HG03095 (cell line): ENCODE measurements around the gene ESR2.
"Not testable (repeated sequence)": the region's sequence is repeated elsewhere in the genome, so short reads cannot be mapped to it uniquely, and the experiment has no call there.

Experiments used
- ATAC-seq: cut with Tn5 transposase; IDR thresholded peaks from one replicate; pipeline ENCODE4 v1.9.1; 2021; ENCODE audit warnings: moderate library complexity; ENCODE audit not compliant: unreplicated experiment

ESR2 gene

DNA sequence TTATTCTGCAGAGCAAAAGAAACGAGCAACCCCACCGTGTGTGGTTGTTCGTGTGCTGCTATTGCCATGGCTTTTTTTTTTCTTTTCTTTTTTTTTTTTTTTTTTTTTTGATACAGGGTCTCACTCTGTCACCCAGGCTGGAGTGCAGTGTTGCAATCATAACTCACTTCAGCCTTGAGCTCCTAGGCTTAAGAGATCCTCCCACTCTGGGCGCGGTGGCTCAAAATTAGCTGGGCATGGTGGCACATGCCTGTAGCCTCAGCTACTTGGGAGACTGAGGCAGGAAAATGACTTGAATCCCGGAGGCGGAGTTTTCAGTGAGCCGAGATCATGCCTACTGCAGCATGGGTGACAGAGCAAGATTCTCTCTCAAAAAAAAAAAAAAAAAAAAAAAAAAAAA lies 144.2 kb downstream of the ESR2 start:
- ATAC-seq: no peak

DNA sequence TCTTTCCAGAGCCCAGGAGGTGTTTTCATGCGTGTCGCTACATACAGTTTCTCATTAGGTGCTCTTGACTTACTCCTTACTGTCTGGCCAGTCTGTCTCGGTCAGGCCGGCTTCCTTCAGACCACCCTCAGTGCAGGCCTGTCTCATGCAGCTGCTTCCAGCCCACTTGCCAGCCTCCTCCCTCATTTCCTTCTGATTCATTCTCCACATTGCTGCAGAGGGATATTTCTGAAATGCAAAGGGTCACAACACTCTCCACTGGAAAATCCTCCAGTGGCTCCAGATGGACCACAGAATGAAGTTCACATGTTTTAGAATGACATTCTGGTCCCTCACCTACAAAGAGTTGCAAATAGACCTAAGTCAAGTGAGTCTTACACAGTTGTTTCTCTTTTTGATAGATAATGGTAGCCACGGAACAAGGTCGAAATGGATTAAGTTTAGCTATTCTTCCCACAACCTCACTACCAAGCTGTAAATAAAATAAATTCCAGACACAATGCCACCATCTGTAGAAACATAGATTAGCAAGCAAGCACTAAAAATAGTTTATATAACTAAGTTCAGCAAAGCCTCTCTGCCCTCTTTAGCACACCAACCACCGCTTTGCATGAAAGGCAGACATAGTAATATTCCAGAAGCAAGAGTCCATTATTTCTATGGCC lies 146.9 kb downstream of the ESR2 start:
- no peak for ATAC-seq

DNA sequence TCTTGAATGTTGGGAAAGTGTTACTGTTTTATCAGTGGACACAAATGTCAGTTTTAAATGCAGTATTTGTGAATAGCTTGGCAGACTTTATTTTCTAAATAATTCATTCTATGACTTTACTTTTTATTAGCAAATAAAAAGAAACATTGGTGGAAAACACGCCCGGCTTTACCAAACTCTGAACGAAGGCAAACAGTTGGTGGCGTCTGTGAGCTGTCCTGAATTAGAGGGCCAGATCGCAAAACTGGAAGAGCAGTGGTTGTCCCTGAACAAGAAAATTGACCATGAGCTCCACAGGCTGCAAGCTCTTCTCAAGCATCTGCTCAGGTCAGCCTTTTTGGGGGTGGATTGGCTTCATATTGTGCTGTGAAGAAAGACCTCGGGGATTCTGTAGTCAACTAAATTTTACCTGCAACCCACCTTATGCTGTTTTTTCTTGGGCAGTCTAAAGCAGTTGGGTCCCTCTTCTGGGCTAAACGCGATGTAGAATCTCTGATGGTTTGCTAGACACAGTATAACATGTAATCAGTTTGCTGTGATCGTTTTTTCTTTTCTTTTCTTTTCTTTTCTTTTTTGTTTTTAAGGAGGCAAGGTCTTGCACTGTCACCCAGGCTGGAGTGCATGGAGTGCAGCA lies 156.4 kb downstream of the ESR2 start:
- ATAC-seq: no peak

DNA sequence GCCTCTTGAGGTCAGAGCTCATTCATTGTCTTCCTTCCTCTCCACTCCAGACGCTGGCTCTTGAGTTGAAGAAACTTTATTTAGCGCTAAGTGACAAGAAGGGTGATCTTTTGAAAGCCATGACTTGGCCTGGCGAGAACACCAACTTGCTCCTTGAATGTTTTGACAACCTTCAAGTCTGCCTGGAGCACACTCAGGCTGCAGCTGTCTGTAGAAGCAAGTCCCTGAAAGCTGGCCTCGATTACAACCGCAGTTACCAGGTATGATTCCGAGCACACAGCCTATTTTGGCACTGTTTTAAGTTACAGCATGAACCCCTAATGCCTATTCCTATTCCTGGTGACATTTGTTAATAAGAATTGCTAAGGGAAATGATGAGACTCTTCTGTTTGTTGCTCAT lies 167.6 kb downstream of the ESR2 start:
- no peak for ATAC-seq

DNA sequence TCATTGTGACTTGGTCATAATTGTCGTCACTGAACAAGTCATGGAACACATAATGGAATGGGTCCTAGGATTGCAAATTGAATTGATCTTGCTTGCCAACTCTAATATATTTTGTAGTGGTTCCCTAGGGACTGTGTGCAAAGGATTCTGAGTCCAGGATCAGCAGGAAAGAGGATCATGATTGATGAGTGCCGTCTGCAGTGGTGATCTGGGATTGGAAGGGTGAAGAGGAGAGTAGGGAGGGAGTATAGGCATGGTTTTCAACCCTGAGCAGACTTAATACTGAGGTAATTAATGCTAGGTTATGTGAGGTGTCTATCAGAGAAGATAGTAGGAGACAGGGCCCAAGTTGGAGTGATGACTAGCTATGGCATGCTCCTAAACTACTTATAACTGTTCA lies 168.9 kb downstream of the ESR2 start:
- no peak for ATAC-seq

DNA sequence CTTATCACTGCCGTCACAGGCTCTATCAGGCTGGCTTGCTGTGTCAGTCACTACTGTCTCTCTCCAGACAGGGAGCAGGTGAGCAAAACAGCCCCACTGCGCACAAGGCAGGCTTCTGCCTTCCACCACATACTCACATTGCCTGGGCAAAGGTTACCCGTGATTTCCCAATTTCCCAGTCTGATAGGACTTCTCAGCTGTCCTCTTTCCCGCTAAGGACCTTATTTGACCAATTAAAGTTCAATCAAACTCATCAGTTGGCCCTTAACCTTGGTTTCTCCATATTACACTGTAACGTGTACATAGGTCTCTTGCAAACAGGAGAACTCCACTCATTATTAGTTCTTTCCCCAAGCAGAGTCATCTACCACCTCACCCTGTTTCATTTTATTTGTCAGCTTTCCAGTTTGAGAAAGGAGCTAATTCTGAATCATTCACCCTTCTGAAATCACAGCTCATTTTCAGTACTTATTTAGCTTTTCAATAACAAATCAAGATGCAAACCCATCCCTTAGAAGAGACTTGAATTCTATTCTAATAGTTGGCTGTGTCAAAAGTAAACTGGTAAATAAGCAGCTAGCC lies 170.8 kb downstream of the ESR2 start:
- ATAC-seq: no peak

DNA sequence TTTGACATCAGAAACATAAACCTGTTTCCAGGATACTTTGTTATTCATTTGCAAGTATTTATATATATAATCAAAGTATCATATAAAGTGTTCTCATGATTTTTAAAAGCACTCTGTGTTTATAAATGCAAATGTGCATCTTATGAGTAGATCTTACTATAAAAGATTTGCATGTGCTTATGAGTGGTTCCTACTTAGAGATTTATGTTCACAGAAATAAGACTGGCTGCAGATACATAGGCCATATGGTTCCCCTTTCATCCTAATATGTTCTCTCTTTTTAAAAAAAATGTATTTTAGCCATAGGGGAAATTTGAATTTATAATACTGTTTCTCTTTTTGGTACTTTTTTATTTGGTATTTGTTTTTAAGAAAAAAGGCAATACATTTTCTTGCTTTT lies 174.2 kb downstream of the ESR2 start:
- no peak for ATAC-seq

DNA sequence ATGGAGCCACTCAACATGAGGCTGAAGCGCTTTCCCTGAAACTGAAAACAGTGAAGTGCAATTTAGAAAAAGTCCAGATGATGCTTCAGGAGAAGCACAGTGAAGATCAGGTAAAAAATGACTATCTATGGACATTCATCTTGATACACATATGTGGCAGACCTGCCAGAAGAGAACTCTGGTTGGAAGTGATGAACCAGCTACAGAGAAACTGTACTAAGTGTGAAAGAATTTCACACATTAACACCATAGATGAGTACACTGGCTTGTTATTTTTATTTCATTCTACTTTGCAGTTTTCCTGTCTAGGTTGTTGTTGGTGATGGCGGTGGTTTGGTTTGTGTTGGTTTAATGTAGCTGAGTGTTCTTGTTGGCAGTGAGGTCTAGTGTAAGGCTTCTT lies 174.7 kb downstream of the ESR2 start:
- ATAC-seq: no peak

DNA sequence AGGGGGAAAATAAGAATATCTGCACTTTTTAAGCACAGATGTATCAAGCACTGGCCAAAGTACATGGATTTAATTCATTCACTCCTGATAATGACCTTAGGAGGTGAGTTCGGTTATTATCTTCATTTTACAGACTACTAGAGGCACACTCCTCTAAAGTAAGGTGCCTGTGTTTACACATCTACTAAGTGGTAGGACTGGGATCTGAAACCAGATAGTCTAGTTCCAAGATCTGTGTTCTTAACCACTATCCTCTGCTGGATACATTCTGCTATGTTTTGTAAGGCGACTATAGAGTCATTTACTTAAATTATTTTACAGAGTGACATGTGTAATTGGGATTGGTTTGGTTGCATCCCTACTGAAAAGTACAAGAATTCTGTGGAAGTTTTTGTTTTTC lies 175.3 kb downstream of the ESR2 start:
- ATAC-seq: no peak

DNA sequence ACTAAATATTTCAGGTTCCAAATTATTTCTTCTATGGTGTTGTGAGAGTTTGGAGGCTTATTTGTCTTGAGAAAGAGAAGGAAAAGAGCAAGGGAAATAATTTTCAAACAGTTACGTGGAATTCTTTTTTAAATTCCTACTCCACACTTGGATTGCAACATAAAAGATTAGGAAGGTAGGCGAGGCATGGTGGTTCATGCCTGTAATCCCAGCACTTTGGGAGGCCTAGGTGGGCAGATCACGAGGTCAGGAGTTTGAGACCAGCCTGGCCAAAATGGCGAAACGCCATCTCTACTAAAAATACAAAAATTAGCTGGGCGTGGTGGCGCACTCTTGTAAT lies 175.8 kb downstream of the ESR2 start:
- not testable (repeated sequence) for ATAC-seq

DNA sequence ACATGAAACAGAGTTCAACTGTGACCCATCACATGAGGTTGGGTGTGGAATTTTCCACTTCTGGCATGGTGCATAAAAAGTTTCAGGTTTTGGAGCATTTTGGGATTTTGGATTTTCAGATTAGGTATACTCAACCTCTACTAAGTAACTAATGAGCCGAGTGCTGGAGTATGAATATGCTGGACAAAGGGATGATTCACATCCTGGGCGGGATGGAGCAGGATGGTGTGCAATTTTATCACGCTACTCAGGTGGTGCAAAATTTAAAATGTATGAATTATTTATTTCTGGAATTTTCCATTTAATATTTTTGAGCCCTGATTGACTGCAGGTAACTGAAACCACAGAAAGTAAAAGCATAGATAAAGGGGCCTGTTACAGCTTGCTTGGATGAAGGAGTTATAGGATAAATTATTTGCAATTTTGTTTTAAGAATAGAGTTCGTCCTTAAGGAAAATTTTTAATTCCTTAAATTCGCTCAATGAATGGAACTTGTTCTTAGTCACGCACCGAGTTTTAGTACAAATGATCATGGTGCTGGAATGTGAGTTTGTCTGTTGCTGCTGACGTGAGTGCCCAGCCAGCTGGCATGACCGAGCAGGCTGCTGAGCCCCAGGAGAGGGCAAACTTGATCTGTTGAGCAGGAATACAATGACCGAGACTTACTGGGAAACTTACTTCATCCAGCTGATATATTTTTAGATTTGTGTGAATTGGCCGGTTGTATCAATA lies 176.3 kb downstream of the ESR2 start:
- no peak for ATAC-seq

DNA sequence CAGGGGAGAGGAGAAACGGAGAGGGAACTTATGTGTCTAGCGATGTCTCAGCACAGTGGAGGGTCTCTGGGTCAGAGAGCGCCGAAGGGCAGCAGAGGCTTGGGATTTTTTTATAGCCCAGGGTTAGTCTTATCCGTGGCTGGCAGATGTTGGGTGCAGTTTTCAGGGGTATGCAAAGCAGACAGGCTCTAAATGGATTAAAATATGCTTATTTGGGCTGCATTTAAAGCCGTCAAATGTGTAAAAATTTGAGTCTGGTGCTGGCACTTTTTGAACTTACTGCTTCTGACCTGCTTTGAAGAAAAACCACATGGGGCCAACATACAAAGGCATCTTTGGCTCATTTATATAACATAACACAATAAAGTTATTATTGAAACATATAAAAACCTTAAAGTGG lies 178.8 kb downstream of the ESR2 start:
- ATAC-seq: no peak

DNA sequence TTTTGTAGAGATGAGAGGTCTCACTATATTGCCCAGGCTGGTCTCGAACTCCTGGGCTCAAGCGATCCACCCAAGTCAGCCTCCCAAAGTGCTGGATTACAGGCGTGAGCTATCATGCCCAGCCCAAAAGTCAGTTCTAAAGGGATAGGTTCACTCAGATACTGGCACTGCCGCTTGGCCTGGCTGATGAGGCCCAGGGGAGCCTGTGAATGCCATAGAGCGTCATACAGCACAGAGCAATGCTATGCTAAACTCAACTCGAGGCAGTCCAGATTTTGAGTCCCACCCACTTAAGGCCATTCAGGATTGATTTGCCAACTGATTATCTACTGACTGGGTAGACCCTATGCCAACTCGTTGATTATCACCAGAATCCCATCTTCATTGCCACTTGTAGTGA lies 179.4 kb downstream of the ESR2 start:
- ATAC-seq: no peak

DNA sequence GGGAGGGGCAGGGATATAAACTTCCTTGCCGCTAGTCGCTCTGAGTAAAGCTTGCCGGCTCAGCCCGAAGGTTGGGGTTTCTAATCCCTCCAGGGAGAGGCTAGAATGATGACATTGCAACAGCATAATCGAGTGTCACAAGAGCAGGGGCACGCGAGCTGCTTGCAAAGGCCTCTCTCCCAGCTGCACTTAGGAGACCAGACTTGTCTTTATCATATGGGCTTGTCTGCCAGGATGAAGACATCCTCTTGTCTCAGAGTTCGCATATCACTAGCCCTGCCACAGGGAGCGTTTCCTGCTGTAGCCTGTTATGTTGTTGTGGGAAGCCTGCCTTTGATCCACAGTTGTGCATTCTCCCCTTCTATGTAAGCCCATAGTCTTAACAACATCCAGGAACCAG lies 180.0 kb downstream of the ESR2 start:
- no peak for ATAC-seq

DNA sequence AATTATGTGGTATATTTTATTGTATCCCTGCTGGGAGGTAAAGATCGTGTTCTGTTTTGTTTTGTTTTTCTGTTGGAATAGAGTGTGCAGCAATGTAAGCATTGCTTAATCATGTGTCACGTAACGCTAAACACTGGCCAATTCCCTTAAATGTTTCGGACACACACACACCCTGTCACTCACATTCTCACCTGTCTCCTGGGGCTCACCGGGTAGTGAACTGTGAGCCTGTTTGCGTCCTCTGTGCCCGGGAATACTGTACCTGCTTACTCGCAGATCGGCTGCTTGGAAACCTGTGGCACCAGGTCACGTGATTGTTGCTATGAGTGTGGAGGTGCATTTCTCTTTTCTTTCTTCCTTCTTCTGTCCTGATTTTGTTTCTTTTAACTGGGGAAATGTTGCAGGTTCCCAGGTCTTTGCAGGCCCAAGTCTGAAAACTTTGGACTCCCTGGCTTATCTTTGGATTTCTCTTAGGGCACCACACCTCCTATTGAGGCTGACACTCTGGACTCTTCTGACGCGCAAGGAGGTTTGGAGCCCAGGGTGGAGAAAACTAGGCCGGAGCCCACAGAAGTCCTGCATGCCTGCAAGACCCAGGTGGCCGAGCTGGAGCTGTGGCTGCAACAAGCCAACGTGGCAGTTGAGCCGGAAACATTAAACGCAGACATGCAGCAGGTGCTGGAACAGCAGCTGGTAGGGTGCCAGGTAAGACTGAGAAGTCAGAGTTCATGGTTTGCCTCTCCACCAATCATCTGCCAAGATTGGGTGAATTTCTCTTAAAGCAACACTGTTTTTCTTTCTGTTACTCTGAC lies 181.1 kb downstream of the ESR2 start:
- no peak for ATAC-seq

DNA sequence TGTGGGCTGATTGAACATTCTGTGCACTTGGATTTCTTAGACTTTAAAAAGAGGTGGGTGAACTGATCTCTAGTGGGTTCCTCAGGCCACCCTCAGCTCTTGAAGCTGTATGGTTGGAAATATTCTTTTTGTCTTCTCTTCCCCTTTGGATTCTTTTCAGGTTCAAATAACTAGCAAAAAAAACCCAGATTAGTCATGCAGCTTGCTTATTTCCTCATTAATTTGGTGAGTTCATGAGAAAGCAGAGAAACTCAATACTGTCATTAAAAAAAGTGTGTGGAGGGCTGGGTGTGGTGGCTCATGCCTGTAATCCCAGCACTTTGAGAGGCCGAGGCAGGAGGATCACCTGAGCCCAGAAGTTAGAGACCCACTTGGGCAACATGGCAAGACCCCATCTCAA lies 183.4 kb downstream of the ESR2 start:
- no peak for ATAC-seq

DNA sequence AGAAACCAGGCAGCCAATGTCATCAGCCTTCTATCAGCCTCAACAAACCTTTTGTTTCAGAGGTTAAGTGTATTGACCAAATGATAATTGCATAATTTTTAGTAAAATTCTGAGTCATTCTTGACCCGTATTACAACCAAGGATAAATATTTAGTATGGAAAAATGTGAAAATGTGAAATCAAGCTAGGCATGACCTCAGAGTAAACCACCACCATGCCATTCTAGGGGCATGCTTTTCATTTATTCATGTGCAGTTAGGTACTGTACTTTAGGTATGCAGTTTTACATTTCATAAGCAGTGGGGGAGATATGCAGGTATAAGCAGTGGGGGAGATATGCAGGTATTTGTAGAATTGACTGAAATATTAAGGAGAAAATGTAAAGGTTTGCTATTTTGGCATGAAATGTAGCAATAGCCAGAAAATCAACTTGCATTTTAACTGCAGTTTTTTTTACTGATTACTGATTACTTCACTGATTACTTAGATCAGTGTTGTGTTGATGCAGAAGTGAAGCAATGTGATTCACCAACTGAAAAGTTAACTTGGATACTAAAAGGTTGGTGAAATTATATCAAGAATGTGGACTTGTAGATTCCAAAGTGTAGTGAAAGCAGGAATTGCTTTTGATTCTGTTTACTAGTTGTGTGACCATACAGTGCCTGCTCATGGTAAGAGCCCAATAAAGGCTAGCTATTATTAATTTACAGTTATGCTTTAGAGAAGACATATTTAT lies 184.2 kb downstream of the ESR2 start:
- no peak for ATAC-seq

DNA sequence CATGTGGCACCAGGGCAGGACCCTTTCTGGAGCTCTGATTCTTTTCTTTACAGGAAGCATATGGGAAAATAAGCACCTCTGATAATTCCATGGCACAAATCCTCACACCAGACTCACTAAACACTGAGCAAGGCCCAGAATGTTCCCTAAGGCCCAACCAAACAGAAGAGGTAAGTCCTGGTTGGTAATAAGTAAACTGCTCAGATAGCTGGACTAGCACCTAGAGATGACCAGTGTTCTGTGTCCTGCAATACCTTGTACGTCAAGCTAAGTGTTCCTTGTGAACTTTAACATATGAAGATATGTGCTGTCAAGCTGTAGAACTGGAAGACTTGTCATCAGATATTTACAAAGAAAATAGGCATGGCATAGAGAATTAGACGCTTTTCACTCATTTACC lies 186.7 kb downstream of the ESR2 start:
- ATAC-seq: no peak

DNA sequence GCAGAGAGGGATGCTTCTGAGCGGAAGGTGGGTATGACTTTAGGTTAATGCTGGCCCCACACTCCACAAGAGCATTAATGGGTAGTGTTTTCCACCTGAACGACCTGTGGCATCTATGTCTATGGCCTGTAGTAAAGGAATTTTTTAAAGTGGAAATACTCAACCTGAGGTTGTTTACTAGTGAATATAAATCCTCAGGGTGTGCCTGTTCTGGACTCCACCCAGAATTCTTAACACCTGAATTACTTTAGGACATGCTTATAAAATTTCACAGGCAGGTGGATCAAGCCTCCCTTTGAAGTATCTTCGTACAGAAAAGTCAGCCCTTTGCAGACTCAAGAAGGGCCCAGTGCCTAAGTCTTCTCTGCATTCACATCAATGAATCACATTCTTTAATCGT lies 196.1 kb downstream of the ESR2 start:
- ATAC-seq: no peak

DNA sequence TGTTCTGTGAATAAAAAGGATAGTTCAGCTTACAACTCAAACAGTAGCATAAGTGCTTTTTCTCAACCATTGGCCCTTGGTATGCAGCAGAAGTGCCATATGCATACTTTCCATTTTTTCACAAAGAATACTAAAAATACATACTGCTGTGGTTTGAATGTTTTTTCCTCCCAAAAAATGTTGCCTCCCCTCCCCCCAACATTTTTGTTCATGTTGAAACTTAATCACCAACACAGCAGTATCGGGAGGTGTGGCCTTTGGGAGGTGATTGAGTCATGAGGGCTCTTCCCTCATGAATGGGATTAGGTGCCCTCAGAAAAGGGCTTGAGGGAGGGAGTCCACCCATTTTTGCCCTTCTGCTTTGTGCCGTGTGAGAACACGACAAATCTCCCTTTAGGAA lies 198.6 kb downstream of the ESR2 start:
- ATAC-seq: no peak

DNA sequence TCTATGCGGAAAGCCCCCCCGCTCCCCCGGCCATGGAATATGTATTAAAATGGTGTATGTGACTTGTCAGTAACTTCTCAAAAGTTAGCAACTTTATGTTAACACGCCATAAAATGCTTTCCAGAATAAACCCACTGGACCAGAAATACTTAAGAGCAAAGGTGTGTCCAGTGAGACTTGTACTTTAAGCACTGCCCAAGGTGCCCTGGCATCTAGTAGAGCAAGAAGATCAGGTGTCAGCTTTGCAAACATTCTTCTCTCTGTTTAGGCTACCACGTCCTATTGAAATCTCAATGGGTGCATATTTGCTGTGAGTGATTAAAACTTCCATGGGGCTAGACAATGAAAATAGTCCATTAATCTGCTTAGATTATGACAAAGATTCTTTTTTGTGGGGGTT lies 201.2 kb downstream of the ESR2 start:
- ATAC-seq: no peak
